ENCODE measurements around the gene TNK2.

GRCh38 chr3:195918176-195918575, 9.8 kb upstream of the TNK2 start:
- TF ChIP-seq ZNF274 (IDR thresholded peaks at IDR 0.05; ENCODE audit: low read depth, low read length) = no peak
- TF ChIP-seq YY1 (IDR thresholded peaks at IDR 0.05; ENCODE audit: insufficient read depth, insufficient read length) = no peak
